Measurements from ENCODE around the gene ZMYND11.

Gene ZMYND11

DNA sequence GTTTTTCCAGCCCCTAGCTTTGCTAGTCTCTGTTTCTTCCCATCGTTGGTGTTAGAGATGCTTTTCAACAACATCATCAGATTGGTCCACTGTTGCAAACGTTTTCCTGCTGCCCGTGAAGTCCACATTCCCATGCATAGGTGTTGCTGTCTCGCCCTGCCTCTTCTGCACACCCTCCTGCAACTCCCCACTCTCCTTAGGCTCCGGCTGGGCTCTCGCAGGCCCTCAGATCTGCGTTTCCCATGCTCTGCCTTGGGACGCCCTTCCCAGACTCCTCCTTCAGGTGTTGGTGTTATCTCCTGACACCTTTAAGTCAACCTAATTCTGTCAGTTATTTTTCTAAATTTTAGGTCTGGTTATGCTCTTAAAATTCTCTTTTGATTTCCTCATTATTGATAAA is 55.0 kb downstream of the ZMYND11 start:
- in situ Hi-C loops (cut with MboI; ENCODE audit: low sequenced_read_pairs), result no loop called here

DNA sequence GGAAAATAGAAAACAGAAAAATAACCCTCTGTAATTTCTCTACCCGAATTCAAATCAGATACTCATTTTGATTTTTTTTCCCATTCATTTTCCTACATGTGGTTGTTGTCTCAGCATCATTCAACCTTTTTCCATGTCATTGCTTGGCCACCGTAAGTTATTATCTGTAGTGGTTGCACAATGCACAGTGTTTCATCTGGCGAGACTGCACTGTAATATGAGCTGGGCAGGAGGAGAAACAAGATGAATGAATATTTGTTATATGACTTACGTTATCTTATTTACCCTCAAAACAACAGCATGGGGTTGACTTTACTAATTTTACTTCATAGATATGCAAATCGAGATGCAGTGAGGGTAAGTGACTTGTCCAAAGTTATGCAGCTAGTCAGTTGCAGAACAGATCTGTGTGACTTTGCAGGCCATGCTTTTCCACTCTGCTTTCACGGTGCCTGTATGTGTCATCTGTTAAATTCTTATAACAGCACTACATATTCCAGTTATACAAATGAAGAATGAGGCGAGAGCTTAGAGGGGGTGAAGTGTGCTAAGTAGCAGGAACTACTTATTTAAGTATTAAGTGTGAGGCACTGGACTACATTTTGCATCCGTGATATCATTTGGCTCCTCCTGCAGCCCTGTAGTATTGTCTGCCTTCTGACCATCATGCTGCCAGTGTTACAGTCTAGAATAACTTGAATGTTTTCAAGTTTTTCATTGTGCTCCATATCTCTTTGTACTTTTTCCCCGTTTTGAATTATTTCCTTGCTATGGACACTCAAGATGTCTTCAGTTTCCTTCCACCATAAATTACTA is 56.7 kb downstream of the ZMYND11 start:
- in situ Hi-C loops (cut with MboI; ENCODE audit: low sequenced_read_pairs), result no loop called here

DNA sequence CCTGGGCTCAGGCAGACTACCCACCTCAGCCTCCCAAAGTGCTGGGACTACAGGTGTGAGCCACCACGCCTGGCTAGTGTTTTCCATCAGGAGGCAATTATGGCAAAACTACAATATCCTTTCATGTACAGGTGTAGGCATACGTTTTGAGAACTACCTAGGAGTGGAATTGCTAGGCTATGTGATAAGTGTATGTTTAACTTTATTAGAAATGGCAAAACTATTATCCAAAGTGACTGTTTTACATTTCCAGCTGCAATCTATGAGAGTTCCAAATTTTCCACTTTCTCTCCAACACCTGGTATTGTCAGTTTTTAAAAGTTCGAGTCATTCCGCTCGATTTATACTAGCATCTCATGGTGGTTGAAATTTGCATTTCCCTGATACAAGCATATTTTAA is 59.0 kb downstream of the ZMYND11 start:
- in situ Hi-C loops (cut with MboI; ENCODE audit: low sequenced_read_pairs), result no loop called here

DNA sequence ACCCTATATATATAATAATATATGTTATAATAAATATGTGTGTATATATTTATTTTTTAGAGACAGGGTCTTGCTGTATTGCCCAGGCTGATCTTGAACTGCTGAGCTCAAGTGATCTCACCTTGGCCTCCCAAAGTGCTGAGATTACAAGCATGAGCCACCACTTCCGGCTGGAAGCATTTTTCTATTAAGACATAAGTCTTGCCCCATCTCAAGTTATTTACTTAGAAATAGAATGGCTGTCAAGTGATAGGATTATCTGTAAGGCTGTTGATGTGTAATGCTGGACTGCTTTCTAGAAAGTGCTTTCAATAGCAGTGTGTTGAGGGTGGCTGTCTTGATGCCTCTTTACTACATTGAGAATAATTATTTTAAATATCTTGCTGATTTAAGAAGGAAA is 65.2 kb downstream of the ZMYND11 start:
- in situ Hi-C loops (cut with MboI; ENCODE audit: low sequenced_read_pairs), result no loop called here

DNA sequence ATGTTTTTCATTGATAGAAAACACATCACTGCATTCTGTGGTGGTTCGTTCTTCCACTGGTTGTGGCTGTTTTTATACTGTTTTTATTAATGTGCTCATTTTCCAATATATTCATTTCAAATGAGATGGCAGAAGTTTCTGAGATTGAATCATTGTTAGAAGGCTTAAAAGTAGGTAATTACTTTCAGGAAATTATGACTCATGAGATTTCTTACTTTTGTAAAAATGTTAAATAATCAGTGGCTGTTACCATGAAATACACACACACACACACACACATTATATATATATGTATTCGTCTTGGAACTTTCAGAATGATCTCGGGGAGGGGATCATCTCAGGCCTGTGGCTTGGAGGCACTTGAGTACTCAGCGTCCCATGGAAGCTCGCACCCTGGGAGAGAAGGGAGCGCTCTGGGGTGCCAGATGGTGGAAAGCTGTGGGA is 66.1 kb downstream of the ZMYND11 start:
- in situ Hi-C loops (cut with MboI; ENCODE audit: low sequenced_read_pairs), result no loop called here

DNA sequence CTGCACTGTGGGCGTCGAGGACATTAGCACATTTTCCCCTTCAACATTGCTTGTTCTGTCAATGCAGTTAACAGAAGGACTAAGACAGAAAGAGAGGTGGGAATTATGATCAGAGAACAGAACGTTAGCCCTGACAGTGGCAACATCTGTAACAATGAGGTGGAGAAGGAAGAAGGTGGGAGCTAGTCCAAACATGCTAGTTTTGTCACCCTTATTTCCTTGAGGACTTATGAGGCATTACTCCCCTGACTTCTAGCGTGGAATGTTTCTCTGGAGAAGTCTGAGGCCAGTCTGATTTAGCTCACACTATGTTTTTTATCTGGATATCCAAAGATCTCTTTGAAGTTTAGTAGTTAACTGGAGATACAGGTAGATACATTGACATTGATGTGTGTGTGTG is 73.4 kb downstream of the ZMYND11 start:
- in situ Hi-C loops (cut with MboI; ENCODE audit: low sequenced_read_pairs), result no loop called here

DNA sequence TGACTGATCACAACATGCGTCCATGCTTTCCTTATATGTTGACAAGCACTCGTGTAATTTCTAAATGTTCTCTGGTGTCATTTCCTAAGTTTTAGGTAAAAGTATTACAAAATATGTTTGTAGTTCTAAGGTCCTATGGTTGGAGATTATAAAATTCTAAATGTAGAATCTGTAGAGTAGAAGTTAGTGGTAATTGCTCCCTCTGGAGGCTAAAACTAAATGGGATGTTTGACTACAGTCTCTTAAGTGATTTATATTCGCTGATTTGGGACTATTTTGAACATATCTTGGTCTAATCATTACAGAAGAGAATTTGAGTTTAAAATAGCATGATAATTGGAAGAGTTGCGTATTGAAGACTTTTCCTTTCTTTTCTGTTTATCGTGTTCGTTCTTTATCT is 74.1 kb downstream of the ZMYND11 start:
- in situ Hi-C loops (cut with MboI; ENCODE audit: low sequenced_read_pairs), result no loop called here

DNA sequence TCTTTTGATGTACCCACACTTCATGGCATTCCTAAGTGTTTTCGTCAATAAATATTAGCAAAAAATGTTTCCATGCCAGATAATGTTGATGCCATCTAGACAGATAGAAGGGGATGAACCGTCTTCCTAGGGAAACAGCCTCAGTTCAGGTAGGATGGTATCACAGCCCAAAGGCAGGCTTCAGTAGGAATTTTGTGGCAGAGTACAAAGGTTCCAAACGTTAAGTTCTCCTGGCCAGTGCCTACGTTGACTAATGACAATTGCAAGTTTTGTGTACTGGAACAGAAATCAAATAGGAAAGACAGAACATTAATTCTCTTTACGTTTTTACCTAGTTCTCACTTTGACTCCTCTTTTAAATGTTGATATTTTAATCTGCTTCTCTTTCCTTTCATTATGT is 75.0 kb downstream of the ZMYND11 start:
- in situ Hi-C loops (cut with MboI; ENCODE audit: low sequenced_read_pairs), result no loop called here

DNA sequence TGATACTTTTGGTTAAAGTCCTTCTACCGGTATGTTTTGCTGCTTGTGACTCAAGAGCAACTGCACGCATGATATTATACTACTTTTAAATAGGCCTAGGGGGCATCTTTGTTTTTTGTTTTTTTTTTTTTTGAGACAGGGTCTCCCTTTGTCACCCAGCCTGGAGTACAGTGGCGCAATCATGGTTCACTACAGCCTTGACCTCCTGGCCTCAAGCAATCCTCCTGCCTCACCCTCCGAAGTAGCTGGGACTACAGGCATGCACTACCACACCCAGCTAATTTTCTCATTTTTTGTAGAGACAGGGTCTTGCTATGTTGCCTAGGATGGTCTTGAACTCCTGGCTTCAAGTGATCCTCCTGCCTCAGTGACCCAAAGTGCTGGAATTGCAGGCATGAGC is 80.2 kb downstream of the ZMYND11 start:
- in situ Hi-C loops (cut with MboI; ENCODE audit: low sequenced_read_pairs), result no loop called here

DNA sequence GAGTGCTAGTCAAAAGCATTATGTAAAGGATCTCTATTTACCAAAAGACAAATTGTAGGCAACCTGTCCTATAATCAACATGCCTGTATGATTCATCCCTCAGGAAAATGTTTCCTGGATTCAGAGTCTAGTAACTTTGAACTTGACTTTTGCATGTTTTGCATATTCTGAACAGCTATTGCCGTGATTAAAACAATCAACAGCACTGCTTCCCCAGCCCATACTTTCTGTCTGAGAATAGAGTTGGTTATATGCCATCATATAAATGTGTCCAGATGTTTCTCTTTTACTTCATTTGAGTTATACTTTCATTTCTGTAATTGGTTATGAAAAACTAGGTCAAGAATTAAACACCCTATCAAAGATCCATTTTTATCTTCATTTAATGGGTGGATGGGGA is 83.5 kb downstream of the ZMYND11 start:
- in situ Hi-C loops (cut with MboI; ENCODE audit: low sequenced_read_pairs), result no loop called here

DNA sequence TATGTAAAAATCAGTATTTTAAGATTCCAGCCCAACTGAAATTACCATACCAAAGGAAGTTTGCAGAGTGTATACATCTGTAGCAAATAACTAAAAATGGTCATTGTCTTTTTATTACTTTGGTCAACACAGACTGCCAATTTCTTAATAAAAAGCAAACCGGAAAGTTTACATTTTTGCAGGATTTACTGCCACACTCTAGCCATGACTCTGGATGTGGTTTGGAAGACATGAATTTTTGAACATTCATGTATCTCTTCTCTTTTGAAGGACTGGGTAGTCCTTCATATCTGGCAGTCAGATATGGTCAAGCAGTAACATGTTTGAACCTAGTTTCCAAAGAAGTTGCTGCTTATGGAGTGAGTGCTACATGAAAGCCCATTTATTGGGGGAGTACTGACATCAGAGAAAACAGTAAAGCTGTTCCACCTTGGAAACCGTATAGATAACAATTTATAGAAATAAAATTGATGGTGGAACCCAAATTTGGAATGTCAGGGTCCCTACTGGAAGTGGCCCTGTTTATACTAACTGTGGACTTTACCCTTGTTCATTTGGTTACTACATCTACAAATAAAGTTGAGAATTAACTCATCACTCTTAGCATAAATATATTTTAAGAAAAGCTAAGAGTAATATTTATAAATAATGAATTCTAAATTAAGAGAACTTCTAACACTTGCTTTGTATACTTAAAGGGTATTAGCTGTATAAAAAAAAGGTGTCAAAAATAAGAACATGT is 84.6 kb downstream of the ZMYND11 start:
- in situ Hi-C loops (cut with MboI; ENCODE audit: low sequenced_read_pairs), result no loop called here

DNA sequence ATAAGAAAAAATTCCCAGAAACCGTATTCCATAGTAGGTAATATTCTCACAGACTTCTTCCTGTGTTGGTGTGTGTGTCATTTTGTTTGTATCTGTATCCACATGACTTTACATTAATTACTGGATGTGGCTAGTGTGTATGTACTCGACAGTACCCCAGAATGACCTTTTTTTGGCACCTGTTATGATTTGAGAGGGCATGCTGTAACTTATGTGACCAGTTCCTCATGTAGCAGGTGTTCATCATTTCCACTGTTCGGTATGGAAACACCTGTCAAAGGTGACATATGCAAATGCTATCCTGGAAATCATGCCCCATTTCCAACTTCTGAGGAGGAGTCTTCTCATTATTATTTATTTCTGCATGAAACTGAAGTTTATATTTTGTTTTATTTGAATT is 89.3 kb downstream of the ZMYND11 start:
- in situ Hi-C loops (cut with MboI; ENCODE audit: low sequenced_read_pairs), result no loop called here

DNA sequence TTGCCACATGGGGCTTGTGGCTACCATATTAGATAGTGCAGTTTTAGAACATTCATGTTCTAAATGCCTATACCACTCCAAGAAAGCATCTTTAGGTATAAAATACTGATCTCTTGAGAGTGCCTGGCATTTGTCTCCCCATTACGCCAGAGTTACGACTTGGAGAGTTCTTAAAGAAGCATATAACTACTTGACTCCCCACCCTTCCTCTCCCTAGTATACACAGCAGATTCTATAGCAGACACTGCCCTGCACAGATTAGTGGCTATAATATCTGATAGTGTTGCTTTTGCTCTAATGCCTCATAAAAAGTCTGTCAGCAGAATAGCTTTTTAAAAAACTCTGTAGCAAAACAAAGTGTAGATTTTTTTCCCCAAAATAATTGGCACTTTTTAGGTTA is 90.8 kb downstream of the ZMYND11 start:
- in situ Hi-C loops (cut with MboI; ENCODE audit: low sequenced_read_pairs), result no loop called here

DNA sequence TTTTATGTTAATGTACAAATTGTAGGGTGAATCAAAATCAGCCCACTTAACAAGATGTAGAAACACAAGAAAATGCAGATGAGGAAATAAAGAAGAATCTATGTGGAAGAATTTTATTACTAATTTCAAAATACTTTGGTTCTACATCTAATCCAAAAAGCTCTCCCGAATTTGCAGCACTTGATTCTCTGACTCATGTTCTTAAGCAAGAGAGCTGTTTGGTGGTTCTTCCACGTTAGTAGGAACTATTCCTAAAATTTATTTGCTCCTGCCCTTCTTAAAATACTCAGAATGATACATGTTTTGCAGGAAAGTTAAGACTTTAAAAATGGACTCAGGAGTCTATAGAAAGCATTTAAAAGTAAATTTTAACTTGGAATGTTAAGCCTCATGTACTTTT is 91.8 kb downstream of the ZMYND11 start:
- in situ Hi-C loops (cut with MboI; ENCODE audit: low sequenced_read_pairs), result no loop called here

DNA sequence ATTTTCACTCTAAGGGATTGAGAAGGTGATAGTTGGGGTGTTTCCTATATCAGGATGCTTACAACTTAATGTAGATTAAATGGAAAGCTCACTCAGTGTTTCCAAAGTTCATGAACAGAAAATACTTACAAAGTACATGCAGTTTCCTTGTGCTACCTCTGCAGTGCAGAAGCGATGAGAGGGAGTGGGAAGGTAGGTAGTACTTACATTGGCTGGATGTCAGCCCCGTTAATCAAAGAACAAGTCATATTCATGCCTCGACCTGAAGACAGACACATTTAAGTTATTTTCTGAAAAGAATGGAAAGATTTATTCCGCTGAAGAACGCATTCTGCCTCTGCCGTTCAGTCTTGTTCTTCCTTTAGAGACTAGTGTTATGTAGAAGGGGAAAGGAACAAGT is 93.1 kb downstream of the ZMYND11 start:
- in situ Hi-C loops (cut with MboI; ENCODE audit: low sequenced_read_pairs), result no loop called here

DNA sequence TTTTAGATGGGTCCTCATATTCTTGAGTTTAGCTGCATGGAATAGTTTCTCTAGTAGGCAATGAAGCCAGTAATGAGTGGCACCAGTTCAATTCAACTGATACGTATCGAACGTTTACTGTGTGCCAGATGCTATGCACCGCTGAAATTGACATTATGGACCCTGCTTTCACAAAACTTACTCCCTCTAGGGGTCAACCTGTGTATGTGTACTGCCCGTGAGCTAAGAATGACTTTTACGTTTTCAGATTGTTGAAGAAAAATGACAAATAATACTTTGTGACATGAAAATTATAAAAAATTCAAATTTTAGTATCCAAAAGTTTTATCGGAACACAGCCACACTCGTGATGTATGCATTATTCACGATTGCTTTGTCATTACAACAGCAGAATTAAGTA is 95.5 kb downstream of the ZMYND11 start:
- in situ Hi-C loops (cut with MboI; ENCODE audit: low sequenced_read_pairs), result no loop called here

DNA sequence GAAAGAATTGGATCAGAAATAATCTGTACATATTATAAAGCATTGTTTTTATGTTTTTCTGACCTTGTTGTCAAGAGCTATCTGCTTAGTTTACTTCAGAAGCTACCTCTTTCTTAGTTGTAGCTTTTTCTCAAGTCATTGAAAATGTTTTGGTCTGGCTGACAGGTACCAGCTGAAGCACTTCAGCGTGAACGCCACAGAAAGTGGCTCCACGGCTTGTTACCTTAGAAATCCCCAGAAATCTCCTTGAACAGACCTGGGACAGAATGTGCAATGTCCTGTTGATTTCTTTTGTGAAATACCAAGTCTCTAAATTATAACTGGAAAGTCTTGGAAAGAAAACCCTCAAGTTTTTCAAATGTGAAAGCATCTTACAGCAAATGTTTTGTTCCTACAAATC is 96.8 kb downstream of the ZMYND11 start:
- in situ Hi-C loops (cut with MboI; ENCODE audit: low sequenced_read_pairs), result no loop called here

DNA sequence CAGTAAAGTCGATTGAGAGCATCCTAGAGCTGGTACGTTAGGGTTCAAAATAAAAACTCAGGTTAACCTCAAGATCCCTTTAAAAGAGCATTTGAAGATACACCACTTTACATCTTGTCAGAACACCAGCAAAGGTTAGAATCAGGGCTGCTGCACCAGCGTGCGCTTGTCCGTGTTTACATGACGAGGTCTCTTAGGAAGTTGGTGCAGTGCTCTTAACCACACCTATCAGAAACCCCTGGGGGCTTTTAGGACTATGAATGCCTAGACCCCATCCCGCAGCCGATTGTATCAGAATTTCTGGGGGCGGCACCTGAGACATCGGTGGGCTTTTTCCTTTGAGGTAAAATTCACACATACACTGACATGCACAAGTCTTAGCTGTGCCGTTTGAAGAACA is 97.6 kb downstream of the ZMYND11 start:
- in situ Hi-C loops (cut with MboI; ENCODE audit: low sequenced_read_pairs), result no loop called here

DNA sequence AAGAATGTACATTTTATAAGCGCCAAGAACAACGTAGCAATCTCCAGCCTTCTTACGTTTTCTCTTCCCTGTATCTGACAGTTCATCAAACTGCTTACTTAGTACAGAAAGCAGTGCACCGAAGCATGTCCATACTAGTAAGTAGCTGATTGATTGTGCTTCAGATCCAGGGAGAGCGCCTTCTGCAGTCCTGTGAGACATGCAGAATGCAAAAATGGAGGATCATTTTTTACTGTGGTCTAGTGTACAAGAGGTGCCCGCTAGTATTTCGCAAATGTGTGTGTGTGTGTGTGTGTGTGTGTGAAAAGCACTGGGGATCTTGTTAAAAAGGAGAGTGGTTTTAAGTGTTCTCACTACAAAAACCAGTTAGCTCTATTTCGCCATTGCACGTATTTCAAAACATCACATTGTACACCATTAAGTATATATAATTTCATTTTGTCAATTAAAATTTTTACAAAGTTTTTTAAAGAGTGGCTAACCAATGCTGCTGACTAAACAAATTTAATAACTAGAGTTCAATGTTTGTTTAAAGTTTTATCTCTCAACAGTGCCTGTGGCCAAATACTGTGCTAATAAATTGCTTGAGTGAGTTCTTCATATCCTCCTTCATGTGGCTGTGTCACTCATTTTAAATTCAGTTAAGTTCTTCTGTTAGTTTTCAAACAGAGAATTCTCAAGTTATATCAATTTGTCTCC is 99.6 kb downstream of the ZMYND11 start:
- in situ Hi-C loops (cut with MboI; ENCODE audit: low sequenced_read_pairs), result no loop called here

DNA sequence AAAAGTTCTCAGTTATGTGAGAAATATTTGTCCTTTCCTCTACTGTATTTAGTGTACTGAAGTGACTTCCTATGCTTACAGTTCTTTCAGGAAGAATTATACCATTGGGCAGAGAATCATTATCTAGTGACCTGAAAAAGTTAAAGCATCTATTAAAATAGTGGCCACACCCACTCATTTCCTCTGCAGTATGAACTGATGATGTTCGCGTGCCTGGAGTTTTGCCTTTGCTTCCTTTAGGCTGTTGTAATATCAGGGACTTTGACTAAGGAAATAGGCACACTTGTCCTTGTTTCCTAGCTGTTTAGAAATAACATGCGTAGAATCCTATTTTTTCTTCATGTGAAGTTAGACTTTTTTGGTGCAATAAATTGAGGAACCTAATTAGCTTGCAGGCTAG is 100.7 kb downstream of the ZMYND11 start:
- in situ Hi-C loops (cut with MboI; ENCODE audit: low sequenced_read_pairs), result no loop called here

DNA sequence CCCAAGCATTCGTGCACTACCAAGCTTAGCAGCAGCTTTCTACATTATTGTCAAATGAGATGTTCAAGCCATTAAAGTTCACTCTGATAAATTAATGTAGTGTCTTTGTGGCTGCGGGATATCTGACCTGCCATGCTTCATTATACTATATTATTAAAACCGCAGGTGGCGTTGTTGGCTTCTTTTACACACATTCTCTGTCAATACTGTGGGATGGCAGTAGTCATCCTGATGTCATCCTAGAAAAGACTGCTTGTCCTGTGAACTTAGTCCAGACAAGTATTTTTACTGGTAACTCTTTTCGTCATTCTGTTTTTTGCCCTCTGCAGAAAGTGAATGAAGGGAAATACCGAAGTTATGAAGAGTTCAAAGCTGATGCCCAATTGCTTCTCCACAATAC is 103.9 kb downstream of the ZMYND11 start:
- in situ Hi-C loops (cut with MboI; ENCODE audit: low sequenced_read_pairs), result no loop called here

DNA sequence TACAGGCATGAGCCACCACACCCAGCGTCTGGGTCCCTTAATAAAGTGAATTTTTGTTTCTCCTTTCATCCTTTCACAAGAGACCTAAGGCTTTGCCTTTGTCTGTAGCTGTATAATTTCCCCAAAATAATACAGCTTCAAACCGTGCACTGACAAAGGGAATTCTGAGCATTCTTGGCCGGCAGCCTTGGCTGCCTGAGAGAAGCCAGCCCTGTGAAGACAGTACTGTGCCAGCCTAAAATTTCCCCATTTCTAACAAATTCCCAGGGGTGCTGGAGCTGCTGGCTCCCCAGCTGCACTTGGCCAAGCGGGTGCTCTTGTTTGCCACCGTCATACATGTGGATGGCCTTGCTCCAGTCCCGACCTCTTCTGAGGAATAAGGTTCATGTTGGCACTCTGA is 106.2 kb downstream of the ZMYND11 start:
- in situ Hi-C loops (cut with MboI; ENCODE audit: low sequenced_read_pairs), result no loop called here
